ENCODE data around the gene OIT3.

OIT3 gene

GRCh38 chr10:72952642-72953158 is 59.2 kb downstream of the OIT3 start:
- in situ Hi-C loops (cut with HindIII; ENCODE audit: low sequenced_read_pairs): no loop called here
- H3K4me3 ChIP-seq (ENCODE audit: low read depth, low read length): no peak overlapping the region
- TF ChIP-seq, protein P1, sequence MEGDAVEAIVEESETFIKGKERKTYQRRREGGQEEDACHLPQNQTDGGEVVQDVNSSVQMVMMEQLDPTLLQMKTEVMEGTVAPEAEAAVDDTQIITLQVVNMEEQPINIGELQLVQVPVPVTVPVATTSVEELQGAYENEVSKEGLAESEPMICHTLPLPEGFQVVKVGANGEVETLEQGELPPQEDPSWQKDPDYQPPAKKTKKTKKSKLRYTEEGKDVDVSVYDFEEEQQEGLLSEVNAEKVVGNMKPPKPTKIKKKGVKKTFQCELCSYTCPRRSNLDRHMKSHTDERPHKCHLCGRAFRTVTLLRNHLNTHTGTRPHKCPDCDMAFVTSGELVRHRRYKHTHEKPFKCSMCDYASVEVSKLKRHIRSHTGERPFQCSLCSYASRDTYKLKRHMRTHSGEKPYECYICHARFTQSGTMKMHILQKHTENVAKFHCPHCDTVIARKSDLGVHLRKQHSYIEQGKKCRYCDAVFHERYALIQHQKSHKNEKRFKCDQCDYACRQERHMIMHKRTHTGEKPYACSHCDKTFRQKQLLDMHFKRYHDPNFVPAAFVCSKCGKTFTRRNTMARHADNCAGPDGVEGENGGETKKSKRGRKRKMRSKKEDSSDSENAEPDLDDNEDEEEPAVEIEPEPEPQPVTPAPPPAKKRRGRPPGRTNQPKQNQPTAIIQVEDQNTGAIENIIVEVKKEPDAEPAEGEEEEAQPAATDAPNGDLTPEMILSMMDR (IDR thresholded peaks at IDR 0.05; ENCODE audit: low read depth, low read length, missing control alignments): no peak
- no peak for DNase-seq (ENCODE audit: low read depth)

DNA sequence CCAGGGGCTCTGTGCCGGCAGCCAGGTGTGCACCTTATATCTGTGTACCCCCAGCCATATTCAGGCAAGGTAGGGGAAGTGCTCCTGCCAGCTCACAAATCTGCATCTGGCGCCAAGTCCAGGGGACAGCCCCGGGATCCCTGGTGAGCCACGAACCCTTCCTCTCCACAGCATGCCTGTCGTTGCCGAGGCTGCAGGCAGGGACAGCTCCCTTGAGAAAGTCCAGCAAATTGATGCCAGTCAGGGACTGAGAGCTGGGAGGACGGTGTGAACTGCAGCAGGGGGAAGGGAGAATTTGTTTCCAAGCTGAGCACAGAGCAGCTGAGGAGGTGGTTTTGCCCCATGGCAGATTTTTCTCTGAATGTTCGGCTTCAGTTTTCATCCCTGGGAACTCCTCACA is 60.1 kb downstream of the OIT3 start:
- H3K4me3 ChIP-seq (ENCODE audit: low read depth, low read length): no peak overlapping the region
- DNase-seq (ENCODE audit: low read depth): no peak
- TF ChIP-seq, protein P1 (IDR thresholded peaks at IDR 0.05; ENCODE audit: low read depth, low read length, missing control alignments): no peak
- in situ Hi-C loops (cut with HindIII; ENCODE audit: low sequenced_read_pairs): no loop called here

- in situ Hi-C loops (cut with HindIII; ENCODE audit: low sequenced_read_pairs): no loop called here
These were observed 60.7 kb downstream of the OIT3 start for GRCh38 chr10:72954230-72954595.

DNA sequence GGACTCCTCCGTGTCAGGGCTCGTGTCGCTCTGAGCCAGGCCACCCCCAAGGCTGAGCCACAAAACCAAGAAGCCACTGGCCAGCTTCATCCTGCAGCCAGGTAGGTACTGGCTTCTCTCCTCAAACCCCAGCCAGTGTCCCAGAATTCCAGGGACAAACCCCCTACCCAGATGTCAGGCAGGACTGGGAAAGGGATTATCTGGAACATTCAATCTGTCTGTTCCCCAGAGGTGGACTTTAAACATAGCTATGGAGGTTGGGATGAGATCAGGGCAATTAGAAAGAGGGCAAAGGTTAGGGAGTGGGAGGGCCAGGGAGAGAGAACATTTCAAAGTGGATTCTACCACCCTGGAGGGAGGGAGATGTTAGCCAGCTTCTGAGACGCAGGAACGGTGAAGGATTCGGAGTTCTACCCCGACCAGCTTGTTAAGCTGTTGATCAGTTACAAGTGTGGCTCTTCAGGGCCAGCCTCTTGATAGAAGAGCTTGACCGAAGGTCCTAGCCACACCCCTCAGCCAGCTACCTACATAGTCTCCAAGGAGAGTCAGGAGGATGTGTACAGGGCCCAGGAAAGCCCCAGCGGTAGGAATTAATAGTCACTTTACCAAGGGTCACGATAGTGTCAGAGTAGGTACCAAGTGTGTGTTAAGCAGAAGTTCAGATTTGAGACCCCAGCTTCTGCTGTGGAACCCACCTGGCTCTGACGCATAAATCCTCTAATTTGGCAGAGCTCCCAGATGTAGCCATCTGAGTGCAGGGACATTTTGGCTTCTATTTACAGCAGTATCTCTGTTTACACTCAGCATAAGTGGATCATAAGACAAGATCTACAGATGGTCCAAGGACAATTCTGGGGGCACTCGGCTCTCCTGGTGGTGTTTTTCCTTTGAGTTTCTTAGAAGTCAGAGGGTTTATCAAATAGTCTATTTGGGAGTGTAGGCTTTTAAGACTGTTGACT is 61.3 kb downstream of the OIT3 start, which contains the start of gene PLA2G12B:
PLA2G12B (minus strand) TSS at position 211 of the 959 bp plus-strand sequence; CDS start at position 90, 121 bp downstream.
- in situ Hi-C loops (cut with HindIII; ENCODE audit: low sequenced_read_pairs): no loop called here
- H3K4me3 ChIP-seq (ENCODE audit: low read depth, low read length): no peak within 1 kb of the TSS
- no peak for DNase-seq (ENCODE audit: low read depth)
- TF ChIP-seq, protein P1 (IDR thresholded peaks at IDR 0.05; ENCODE audit: low read depth, low read length, missing control alignments): no peak

More at GRCh38 chr10:72954230-72954595, 60.7 kb downstream of the OIT3 start:
- H3K4me3 ChIP-seq (ENCODE audit: low read depth, low read length): no peak overlapping the region
- TF ChIP-seq, protein P1 (IDR thresholded peaks at IDR 0.05; ENCODE audit: low read depth, low read length, missing control alignments): no peak
- no peak for DNase-seq (ENCODE audit: low read depth)

GRCh38 chr10:72956001-72956400 is 62.5 kb downstream of the OIT3 start:
- TF ChIP-seq, protein P1 (IDR thresholded peaks at IDR 0.05; ENCODE audit: low read depth, low read length, missing control alignments): no peak
- in situ Hi-C loops (cut with HindIII; ENCODE audit: low sequenced_read_pairs): no loop called here
- H3K4me3 ChIP-seq (ENCODE audit: low read depth, low read length): no peak overlapping the region
- DNase-seq (ENCODE audit: low read depth): no peak

GRCh38 chr10:72976886-72977285 is 83.3 kb downstream of the OIT3 start:
- H3K4me3 ChIP-seq (ENCODE audit: low read depth, low read length): no peak overlapping the region
- in situ Hi-C loops (cut with HindIII; ENCODE audit: low sequenced_read_pairs): no loop called here
- no peak for DNase-seq (ENCODE audit: low read depth)
- TF ChIP-seq, protein P1 (IDR thresholded peaks at IDR 0.05; ENCODE audit: low read depth, low read length, missing control alignments): no peak

All from astrocyte of the cerebellum (primary cell).